ENCODE measurements around the gene ADAM10. TPM values are rescaled to one million over a fixed set of nuclear protein-coding genes. Genes with fewer than 3 reads are reported as not detected.
"Not testable (repeated sequence)": the region's sequence is repeated elsewhere in the genome, so short reads cannot be mapped to it uniquely, and the experiment has no call there.

ADAM10 gene
- total RNA-seq, 1 donor from 2014 or later: 147 TPM

GRCh38 chr15:58773024-58773423 lies 23.5 kb upstream of the ADAM10 start:
- TF ChIP-seq CTCF (IDR thresholded peaks at IDR 0.05): no peak
- DNase-seq (ENCODE audit: low spot score): no peak
- H3K4me1 Mint-ChIP-seq (ENCODE audit: low read depth): peaks cover 9% of the 10 kb centered on the region
- no peaks in the 10 kb centered on the region for H3K36me3 Mint-ChIP-seq (ENCODE audit: low read depth)
- no peaks in the 10 kb centered on the region for H3K27me3 Mint-ChIP-seq (ENCODE audit: low read depth)
- H3K4me3 Mint-ChIP-seq (ENCODE audit: unreplicated experiment): no peak overlapping the region
- H3K9me3 Mint-ChIP-seq (ENCODE audit: low read depth): no peaks in the 10 kb centered on the region
- H3K27ac Mint-ChIP-seq (ENCODE audit: unreplicated experiment): no peak overlapping the region

GRCh38 chr15:58771621-58772250 lies 22.2 kb upstream of the ADAM10 start:
- DNase-seq (ENCODE audit: low spot score): no peak
- H3K36me3 Mint-ChIP-seq (ENCODE audit: low read depth): no peaks in the 10 kb centered on the region
- no peak overlapping the region for H3K4me3 Mint-ChIP-seq (ENCODE audit: unreplicated experiment)

GRCh38 chr15:58770857-58771620 lies 21.5 kb upstream of the ADAM10 start, which contains the start of gene MINDY2:
MINDY2 (plus strand) TSS chr15:58771302; CDS start chr15:58771396, 94 bp downstream.
- peak; percentile 99 for DNase-seq (ENCODE audit: low spot score)
- H3K27me3 Mint-ChIP-seq (ENCODE audit: low read depth): no peaks in the 10 kb centered on the region
- no peaks in the 10 kb centered on the region for H3K36me3 Mint-ChIP-seq (ENCODE audit: low read depth)
- peak; percentile 74 for TF ChIP-seq CTCF (IDR thresholded peaks at IDR 0.05)
- H3K27ac Mint-ChIP-seq (ENCODE audit: unreplicated experiment): peak within 1 kb of the TSS; percentile 98
- no peak within 1 kb of the TSS for H3K4me3 Mint-ChIP-seq (ENCODE audit: unreplicated experiment)
- no peaks in the 10 kb centered on the region for H3K9me3 Mint-ChIP-seq (ENCODE audit: low read depth)
- peaks cover 9% of the 10 kb centered on the region for H3K4me1 Mint-ChIP-seq (ENCODE audit: low read depth)

More at GRCh38 chr15:58771621-58772250, 22.2 kb upstream of the ADAM10 start:
- Mint-ChIP-seq H3K27me3 (ENCODE audit: low read depth) (no peaks in the 10 kb centered on the region), H3K27ac (ENCODE audit: unreplicated experiment) (peak overlapping the region; percentile 98), H3K4me1 (ENCODE audit: low read depth) (peaks cover 9% of the 10 kb centered on the region), H3K9me3 (ENCODE audit: low read depth) (no peaks in the 10 kb centered on the region)
- peak; percentile 5 for TF ChIP-seq CTCF (IDR thresholded peaks at IDR 0.05)

DNA sequence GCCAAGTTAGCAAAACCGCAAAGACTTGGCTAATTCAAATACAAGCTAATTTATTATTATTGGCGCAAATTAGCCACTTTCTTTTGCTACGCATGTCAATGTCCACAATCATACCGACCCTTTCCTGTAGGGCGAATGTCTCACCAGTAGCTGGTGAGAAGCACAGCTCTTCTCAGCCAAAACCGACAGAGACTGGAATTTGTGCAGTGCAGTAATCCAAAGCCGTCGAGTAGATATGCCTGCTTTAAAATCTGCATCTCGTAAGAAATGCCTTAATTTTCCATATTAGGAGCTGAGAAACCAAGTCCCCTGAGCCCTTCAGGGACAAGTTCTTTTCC lies 21.0 kb upstream of the ADAM10 start:
- Mint-ChIP-seq H3K4me3 (ENCODE audit: unreplicated experiment) (no peak overlapping the region), H3K27ac (ENCODE audit: unreplicated experiment) (peak overlapping the region; percentile 98), H3K9me3 (ENCODE audit: low read depth) (peaks cover 4% of the 10 kb centered on the region), H3K4me1 (ENCODE audit: low read depth) (peaks cover 9% of the 10 kb centered on the region), H3K27me3 (ENCODE audit: low read depth) (no peaks in the 10 kb centered on the region), H3K36me3 (ENCODE audit: low read depth) (no peaks in the 10 kb centered on the region)
- no peak for DNase-seq (ENCODE audit: low spot score)
- no peak for TF ChIP-seq CTCF (IDR thresholded peaks at IDR 0.05)

DNA sequence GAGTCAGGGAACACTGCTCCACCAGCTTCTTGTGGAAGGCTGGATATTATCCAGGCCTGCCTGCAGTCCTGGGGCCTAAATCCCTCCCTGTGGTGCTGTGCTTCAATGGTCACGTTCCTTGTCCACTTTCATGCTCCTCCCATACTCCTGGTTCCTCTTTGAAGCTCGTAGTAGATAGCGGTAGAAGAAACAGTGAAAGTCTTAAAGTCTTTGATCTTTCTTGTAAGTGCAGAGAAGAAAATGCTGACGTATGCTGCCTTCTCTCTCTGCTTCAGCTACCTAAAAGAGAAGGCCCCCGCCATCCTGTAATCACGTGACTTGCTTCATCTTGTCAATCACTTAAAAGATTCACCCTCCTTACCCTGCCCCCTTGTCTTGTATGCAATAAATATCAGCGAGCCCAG lies 19.1 kb upstream of the ADAM10 start:
- H3K27me3 Mint-ChIP-seq (ENCODE audit: low read depth); H3K27ac Mint-ChIP-seq (ENCODE audit: unreplicated experiment): not testable (repeated sequence)

More for the DNA sequence above, 19.1 kb upstream of the ADAM10 start:
- DNase-seq (ENCODE audit: low spot score); H3K4me1 Mint-ChIP-seq (ENCODE audit: low read depth); H3K36me3 Mint-ChIP-seq (ENCODE audit: low read depth); H3K4me3 Mint-ChIP-seq (ENCODE audit: unreplicated experiment): not testable (repeated sequence)
- H3K9me3 Mint-ChIP-seq (ENCODE audit: low read depth): peaks cover 14% of the 10 kb centered on the region
